ENCODE data around the gene CCDC191.

The CCDC191 gene

DNA sequence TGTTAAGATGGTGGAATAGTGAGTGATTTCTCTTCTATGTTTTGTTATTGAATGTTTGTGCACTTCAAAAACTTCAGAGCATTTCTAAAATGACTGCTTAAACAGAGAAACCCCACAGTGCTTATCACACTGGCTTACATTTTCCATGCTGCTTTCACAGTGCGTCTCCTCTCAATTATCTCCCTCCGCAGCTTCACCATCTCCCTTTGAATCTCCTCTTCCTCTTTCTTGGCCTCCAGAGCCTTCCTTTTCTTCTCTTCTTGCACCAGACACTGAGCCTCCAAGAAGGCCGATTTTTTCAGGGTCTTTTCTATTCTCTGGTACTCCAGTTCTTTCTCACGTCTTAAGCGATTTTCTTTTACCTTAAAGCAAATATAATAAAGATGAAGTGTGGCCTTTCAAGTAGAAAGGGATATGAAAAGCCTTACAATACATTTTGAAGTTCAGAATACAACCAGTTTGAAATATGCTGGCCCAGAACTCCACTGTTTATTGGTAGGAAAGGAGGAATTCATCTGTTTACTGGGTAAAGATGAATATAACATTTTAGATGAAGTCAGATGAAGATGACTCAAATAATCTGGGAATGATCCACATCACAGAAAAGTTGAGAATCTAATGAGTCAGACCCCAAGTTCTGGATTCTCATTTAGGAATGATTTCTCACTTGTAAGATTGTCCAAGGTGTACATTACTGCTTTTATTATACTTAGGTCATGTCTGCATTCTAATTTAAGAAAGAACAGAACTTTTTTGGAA lies 21.4 kb downstream of the CCDC191 start:
- no peaks in the 10 kb centered on the region for H3K4me1 ChIP-seq
- H3K9ac ChIP-seq = no peak overlapping the region
- H3K27ac ChIP-seq = no peak overlapping the region
- no peak overlapping the region for H3K4me2 ChIP-seq
- H3K36me3 ChIP-seq = peaks cover 0 to 31% (median 0%) of the 10 kb centered on the region in 11 experiments; a peak in 4 of 22 replicates
- H3K4me3 ChIP-seq = no peak overlapping the region
- no peaks in the 10 kb centered on the region for H3K27me3 ChIP-seq
- H4K20me1 ChIP-seq = no peaks in the 10 kb centered on the region
- H3K9me3 ChIP-seq (replicated peaks in 1 of 11) = peaks cover 0 to 4% (median 0%) of the 10 kb centered on the region in 11 experiments; a peak in 3 of 22 replicates
- no peak for TF ChIP-seq Cebpa-rat (IDR thresholded peaks at IDR 0.05)

DNA sequence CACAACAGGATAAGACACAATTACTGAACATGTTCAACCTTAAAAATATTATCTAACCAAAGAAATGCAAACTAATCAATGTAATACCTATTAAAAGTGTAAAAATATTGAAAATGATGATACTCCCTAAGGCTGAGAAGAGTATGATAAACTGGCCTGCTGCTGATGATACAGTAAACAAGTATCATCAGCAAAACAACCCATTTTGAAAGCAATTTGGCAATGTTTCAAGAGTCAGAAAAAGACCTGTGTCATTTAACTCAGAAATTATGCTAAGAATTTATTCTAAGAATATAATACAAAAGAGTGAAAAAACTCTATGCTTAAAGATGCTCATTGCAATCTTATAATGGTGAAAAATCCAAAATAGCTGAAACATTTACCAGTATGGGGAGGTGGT lies 22.1 kb downstream of the CCDC191 start:
- TF ChIP-seq Cebpa-rat (IDR thresholded peaks at IDR 0.05) = no peak
- no peaks in the 10 kb centered on the region for H3K27me3 ChIP-seq
- H3K27ac ChIP-seq = no peak overlapping the region
- peaks cover 0 to 4% (median 0%) of the 10 kb centered on the region in 11 experiments; a peak in 3 of 22 replicates for H3K9me3 ChIP-seq (replicated peaks in 1 of 11)
- H3K4me1 ChIP-seq = no peaks in the 10 kb centered on the region
- H3K36me3 ChIP-seq = peaks cover 0 to 33% (median 0%) of the 10 kb centered on the region in 11 experiments; a peak in 4 of 22 replicates
- H3K9ac ChIP-seq = no peak overlapping the region
- H3K4me2 ChIP-seq = no peak overlapping the region
- no peak overlapping the region for H3K4me3 ChIP-seq
- H4K20me1 ChIP-seq = no peaks in the 10 kb centered on the region

DNA sequence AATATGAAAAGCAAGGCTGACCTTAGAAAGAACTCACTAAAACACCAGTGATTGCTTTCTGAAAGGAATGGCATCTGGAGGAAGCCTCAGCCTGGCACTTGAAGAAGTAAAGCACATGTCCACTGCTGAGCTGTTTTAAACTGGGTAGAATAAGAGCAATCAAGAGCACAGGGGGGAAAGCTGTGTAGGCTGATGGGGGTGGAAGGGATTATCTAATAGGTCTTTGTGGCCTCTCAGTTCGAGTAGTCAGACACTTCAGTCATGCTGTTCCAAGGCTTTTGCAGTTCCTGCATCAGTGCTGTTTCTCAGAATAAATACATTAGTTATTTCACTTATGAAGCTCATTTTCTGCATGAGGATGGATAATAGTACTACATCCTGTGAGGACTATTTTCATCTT lies 22.6 kb downstream of the CCDC191 start:
- Histone ChIP-seq H3K4me3 (no peak overlapping the region), H3K27me3 (no peaks in the 10 kb centered on the region), H3K27ac (no peak overlapping the region), H3K4me1 (no peaks in the 10 kb centered on the region), H3K36me3 (peaks cover 0 to 35% (median 0%) of the 10 kb centered on the region in 11 experiments; a peak in 4 of 22 replicates), H3K9ac (no peak overlapping the region), H4K20me1 (no peaks in the 10 kb centered on the region), H3K4me2 (no peak overlapping the region), H3K9me3 (replicated peaks in 1 of 11) (peaks cover 0 to 3% (median 0%) of the 10 kb centered on the region in 11 experiments; a peak in 3 of 22 replicates)
- TF ChIP-seq Cebpa-rat (IDR thresholded peaks at IDR 0.05) = no peak

DNA sequence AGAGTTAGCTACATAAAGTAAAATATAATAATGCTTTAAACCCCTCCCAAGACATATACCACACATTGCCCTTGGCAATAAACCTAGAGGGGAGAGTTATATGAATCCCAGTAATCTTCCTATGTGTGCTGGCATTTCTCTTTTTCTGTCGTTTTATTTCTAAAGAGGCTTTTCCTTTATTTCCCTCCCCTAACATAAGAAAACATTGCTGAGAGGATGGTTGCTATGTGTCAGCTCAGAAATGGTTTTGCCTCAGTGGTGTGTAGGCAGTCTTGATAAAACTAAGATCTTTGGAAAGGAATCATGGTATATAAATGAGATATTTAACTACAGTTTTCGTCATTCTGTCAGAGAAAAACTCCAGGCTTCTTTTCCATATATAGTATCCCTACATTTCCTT lies 30.0 kb downstream of the CCDC191 start:
- peaks cover 8 to 14% (median 11%) of the 10 kb centered on the region in 10 experiments for H3K4me1 ChIP-seq
- H4K20me1 ChIP-seq = no peaks in the 10 kb centered on the region
- no peak overlapping the region for H3K4me3 ChIP-seq
- H3K9me3 ChIP-seq (replicated peaks in 1 of 11) = no peaks in the 10 kb centered on the region
- H3K4me2 ChIP-seq = no peak overlapping the region
- TF ChIP-seq Cebpa-rat (IDR thresholded peaks at IDR 0.05) = no peak
- H3K9ac ChIP-seq = no peak overlapping the region
- H3K36me3 ChIP-seq = 0 out of 22 replicates have a peak, but pooled peaks cover 0 to 8% (median 0%) of the 10 kb centered on the region in 11 experiments
- no peak overlapping the region for H3K27ac ChIP-seq
- H3K27me3 ChIP-seq = no peaks in the 10 kb centered on the region

DNA sequence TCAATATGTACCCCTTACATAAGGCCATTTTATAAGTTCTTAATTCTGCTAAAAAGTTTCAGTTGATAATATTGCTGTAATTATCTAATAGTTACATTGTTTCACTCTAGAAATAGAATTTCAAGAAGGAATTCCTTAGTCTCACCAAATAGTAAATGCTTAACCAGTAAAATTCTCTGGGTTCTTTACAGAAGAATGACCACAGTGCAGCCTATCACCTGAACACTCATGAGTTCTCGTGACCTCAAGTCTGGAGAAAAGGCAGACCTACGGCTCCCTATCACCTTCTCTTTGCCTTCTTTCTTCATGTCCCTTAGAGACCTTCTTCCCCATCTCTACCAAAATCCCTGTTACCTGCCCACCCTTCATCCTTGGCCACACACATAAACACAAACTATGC lies 30.9 kb downstream of the CCDC191 start:
- peaks cover 8 to 17% (median 12%) of the 10 kb centered on the region in 10 experiments for H3K4me1 ChIP-seq
- H3K27ac ChIP-seq = no peak overlapping the region
- no peak for TF ChIP-seq Cebpa-rat (IDR thresholded peaks at IDR 0.05)

DNA sequence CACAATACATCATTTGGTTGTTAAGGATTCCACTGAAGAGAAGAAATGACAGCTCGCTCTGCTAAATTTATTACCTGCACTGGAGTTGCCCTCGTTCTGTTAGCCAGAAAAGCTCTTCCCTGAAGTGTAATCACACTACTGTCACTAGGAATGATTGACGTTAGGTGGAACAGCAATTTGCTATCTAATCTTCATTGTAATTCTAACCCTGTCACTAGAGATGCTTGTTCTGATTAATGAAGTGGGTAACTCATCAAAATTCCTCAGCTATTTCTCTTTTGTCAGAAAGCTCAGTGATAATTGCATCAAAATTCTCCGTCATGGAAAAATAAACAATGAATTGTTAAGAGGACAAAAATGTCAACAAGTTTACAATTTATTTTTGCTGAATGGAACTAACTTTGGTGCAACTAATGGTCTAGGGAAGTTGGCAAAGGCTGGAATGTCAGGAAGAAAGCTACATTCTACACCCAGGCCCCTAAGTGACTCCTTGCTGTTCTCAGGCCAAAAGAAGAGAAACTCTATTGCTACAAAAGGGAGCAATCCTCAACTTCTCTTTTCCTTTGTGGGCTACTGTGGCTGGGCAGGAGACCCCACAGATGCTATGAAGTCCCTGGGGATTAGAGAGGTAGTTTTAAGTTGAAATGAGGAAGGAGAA lies 34.1 kb downstream of the CCDC191 start:
- H3K36me3 ChIP-seq = no peaks in the 10 kb centered on the region; a peak in 1 of 22 replicates
- H3K27ac ChIP-seq = 0 out of 22 replicates have a peak overlapping the region, but pooled peaks of 2 of the 11 experiments have one; percentile 3 to 25
- no peak for TF ChIP-seq Cebpa-rat (IDR thresholded peaks at IDR 0.05)
- peaks cover 8 to 17% (median 12%) of the 10 kb centered on the region in 10 experiments for H3K4me1 ChIP-seq
- no peak overlapping the region for H3K4me3 ChIP-seq
- no peak overlapping the region for H3K9ac ChIP-seq
- no peaks in the 10 kb centered on the region for H3K27me3 ChIP-seq
- peak overlapping the region; percentile 17 to 67 (median 51); a peak in 20 of 22 replicates for H3K4me2 ChIP-seq
- H3K9me3 ChIP-seq (replicated peaks in 1 of 11) = no peaks in the 10 kb centered on the region
- H4K20me1 ChIP-seq = no peaks in the 10 kb centered on the region

More for the DNA sequence above, 30.9 kb downstream of the CCDC191 start:
- H3K9ac ChIP-seq = no peak overlapping the region
- H3K27me3 ChIP-seq = no peaks in the 10 kb centered on the region
- no peaks in the 10 kb centered on the region for H4K20me1 ChIP-seq
- no peaks in the 10 kb centered on the region for H3K9me3 ChIP-seq (replicated peaks in 1 of 11)
- no peak overlapping the region for H3K4me2 ChIP-seq
- 0 out of 22 replicates have a peak, but pooled peaks cover 0 to 6% (median 0%) of the 10 kb centered on the region in 11 experiments for H3K36me3 ChIP-seq
- no peak overlapping the region for H3K4me3 ChIP-seq

DNA sequence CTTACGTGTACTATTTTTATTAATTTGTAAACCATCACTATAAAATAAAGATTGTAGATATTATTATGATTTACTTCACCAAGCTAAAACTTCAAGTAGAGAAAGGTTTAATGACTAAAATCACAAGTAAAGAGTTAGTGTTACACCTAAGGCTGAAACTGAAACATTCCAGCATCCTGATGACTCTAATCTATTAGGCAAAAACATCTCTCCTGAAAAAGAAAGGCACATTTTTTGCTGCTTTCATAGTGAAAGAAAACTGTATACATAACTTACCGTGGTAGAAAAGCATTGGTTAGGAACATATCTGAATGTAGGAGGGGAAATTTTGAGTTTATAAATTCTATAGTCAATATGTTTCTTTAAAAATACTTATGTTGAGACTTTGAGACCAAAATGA lies 35.4 kb downstream of the CCDC191 start:
- TF ChIP-seq Cebpa-rat (IDR thresholded peaks at IDR 0.05) = no peak
- Histone ChIP-seq H3K36me3 (no peaks in the 10 kb centered on the region; a peak in 1 of 22 replicates), H3K9ac (no peak overlapping the region), H4K20me1 (no peaks in the 10 kb centered on the region), H3K4me1 (peaks cover 8 to 17% (median 12%) of the 10 kb centered on the region in 10 experiments), H3K27ac (no peak overlapping the region), H3K27me3 (no peaks in the 10 kb centered on the region), H3K9me3 (replicated peaks in 1 of 11) (no peaks in the 10 kb centered on the region), H3K4me3 (no peak overlapping the region), H3K4me2 (no peak overlapping the region)

DNA sequence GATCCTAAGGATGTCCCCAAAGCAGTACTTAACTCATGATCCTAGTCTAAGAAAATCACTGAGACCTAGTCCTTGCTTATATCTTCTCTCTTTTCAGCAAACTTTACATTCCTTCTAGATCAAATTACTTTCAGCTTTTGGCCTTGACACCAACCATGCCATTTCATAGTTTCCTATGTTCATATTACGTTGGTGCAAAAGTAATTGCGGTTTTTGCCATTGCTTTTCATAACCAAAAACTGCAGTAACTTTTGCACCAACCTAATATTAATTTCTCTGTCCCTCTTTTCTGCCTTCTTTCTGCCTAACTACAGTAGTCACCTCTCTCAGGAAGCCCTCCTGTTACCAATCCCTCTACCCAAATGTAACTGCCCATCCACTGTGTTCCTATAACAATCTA lies 36.8 kb downstream of the CCDC191 start:
- Histone ChIP-seq H3K4me1 (peaks cover 8 to 17% (median 13%) of the 10 kb centered on the region in 10 experiments), H3K36me3 (no peaks in the 10 kb centered on the region; a peak in 1 of 22 replicates), H3K4me3 (no peak overlapping the region), H3K27ac (no peak overlapping the region), H3K9ac (no peak overlapping the region), H3K9me3 (replicated peaks in 1 of 11) (no peaks in the 10 kb centered on the region), H4K20me1 (no peaks in the 10 kb centered on the region), H3K4me2 (no peak overlapping the region), H3K27me3 (no peaks in the 10 kb centered on the region)
- TF ChIP-seq Cebpa-rat (IDR thresholded peaks at IDR 0.05) = no peak

DNA sequence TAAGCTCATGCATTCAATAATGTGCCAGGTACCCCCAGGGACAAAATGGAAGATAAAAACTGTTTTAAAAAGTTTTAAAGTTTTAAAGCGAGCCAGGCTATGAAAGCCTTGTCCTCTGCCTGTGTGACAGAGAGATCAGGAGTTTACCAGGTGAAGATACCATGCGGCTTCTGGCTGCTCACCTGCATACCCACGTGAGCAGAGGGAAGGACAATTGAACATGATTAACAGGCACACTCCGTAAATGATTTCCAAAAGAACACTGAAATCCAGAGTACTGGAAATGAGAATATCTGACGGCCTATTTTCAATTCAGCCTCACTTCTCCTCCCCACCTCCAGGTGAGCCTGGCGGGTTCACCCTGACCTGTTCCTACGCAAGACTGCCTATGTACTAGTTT lies 42.1 kb downstream of the CCDC191 start:
- H3K9me3 ChIP-seq (replicated peaks in 1 of 11) = no peaks in the 10 kb centered on the region
- peaks cover 0 to 6% (median 0%) of the 10 kb centered on the region in 10 experiments; a peak in 3 of 20 replicates for H3K4me1 ChIP-seq
- H3K36me3 ChIP-seq = no peaks in the 10 kb centered on the region; a peak in 1 of 22 replicates
- H3K27ac ChIP-seq = no peak overlapping the region
- TF ChIP-seq Cebpa-rat (IDR thresholded peaks at IDR 0.05) = no peak
- no peaks in the 10 kb centered on the region for H4K20me1 ChIP-seq
- no peaks in the 10 kb centered on the region for H3K27me3 ChIP-seq
- peak overlapping the region in 2 of 11 experiments; percentile 24 to 34; a peak in 3 of 22 replicates for H3K4me2 ChIP-seq
- no peak overlapping the region for H3K9ac ChIP-seq
- H3K4me3 ChIP-seq = no peak overlapping the region

Data from BLaER1 treated with 17β-estradiol and CSF1 and Interleukin-3, amounts not matched to agents 10 nM and 100 nM (cell line).